ENCODE results near the gene DYSF.

The DYSF gene

GRCh38 chr2:71716697-71717624 is 263.6 kb downstream of the DYSF start:
- no peak for DNase-seq

GRCh38 chr2:71718686-71719085 is 265.3 kb downstream of the DYSF start:
- DNase-seq = no peak

- no peak for DNase-seq
Observed at GRCh38 chr2:71719520-71720282, 266.3 kb downstream of the DYSF start.

GRCh38 chr2:71720283-71720560 is 266.9 kb downstream of the DYSF start:
- no peak for DNase-seq

GRCh38 chr2:71720596-71721361 is 267.4 kb downstream of the DYSF start:
- DNase-seq = no peak

- DNase-seq = no peak
Observed at GRCh38 chr2:71721362-71721665, 268.0 kb downstream of the DYSF start.

GRCh38 chr2:71721669-71722068 is 268.3 kb downstream of the DYSF start:
- no peak for DNase-seq

GRCh38 chr2:71722286-71722685 is 268.9 kb downstream of the DYSF start:
- no peak for DNase-seq

GRCh38 chr2:71724793-71725192 is 271.4 kb downstream of the DYSF start:
- no peak for DNase-seq

GRCh38 chr2:71725836-71726235 is 272.5 kb downstream of the DYSF start:
- DNase-seq = no peak

GRCh38 chr2:71727562-71727961 is 274.2 kb downstream of the DYSF start:
- no peak for DNase-seq

- DNase-seq = no peak
Observed at GRCh38 chr2:71728036-71728435, 274.7 kb downstream of the DYSF start.

GRCh38 chr2:71730785-71731383 is 277.5 kb downstream of the DYSF start:
- no peak for DNase-seq

GRCh38 chr2:71734620-71735019 is 281.3 kb downstream of the DYSF start:
- no peak for DNase-seq

- no peak for DNase-seq
Observed at GRCh38 chr2:71735676-71736075, 282.3 kb downstream of the DYSF start.

Measured in activated effector memory CD4-positive, alpha-beta T cell treated with Interleukin-2 at 50 U/mL for 16 hours (primary cell).